GM18867 (cell line): Measurements from ENCODE around the gene CCDC178.
"Not testable (repeated sequence)": the region's sequence is repeated elsewhere in the genome, so short reads cannot be mapped to it uniquely, and the experiment has no call there.

Experiments used
- ATAC-seq: cut with Tn5 transposase; IDR thresholded peaks from one replicate; pipeline ENCODE4 v1.9.1; 2021; ENCODE audit warnings: mild to moderate bottlenecking, moderate library complexity; ENCODE audit not compliant: unreplicated experiment

The CCDC178 gene

GRCh38 chr18:33355756-33356155 is 84.8 kb downstream of the CCDC178 start:
- ATAC-seq, result no peak

GRCh38 chr18:33355263-33355662 is 85.3 kb downstream of the CCDC178 start:
- no peak for ATAC-seq

DNA sequence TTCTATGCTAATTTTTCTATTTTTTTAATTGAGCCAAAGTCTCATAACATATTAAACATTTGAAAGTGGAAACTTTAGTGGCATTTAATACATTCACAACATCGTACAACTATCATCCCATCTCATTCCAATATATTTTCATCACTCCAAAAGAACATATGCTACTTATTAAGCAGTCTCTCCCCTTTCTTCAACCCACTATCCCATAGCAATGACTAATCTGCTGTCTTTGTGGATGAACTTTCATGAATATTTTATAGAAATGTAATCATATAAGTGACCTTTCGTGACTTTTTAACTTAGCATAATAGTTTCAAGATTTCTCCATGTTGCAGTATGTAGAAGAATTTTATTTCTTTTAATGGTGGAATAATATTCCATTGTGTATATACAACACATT is 90.3 kb downstream of the CCDC178 start:
- ATAC-seq, result no peak

GRCh38 chr18:33339733-33340132 is 100.8 kb downstream of the CCDC178 start:
- not testable (repeated sequence) for ATAC-seq

GRCh38 chr18:33334781-33335180 is 105.7 kb downstream of the CCDC178 start:
- ATAC-seq, result no peak

GRCh38 chr18:33330711-33331110 is 109.8 kb downstream of the CCDC178 start:
- no peak for ATAC-seq

GRCh38 chr18:33326975-33327374 is 113.5 kb downstream of the CCDC178 start:
- no peak for ATAC-seq

- no peak for ATAC-seq
These were observed 122.9 kb downstream of the CCDC178 start for GRCh38 chr18:33317640-33318039.

DNA sequence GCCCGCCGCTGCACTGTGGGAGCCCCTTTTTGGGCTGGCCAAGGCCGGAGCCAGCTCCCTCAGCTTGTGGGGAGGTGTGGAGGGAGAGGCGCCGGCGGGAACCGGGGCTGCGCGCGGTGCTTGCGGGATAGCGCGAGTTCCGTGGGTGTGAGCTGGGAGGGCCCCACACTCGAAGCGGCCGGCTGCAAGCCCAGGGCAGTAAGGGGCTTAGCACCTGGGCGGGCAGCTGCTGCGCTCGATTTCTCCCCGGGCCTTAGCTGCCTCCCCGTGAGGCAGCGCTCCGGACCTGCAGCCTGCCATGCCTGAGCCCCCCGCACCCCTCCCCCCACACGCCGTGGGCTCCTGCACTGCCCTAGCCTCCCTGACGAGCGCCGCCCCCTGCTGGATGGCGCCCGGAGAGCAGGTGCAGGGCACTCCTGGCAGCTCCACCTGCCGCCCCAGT is 124.4 kb downstream of the CCDC178 start:
- ATAC-seq, result no peak

GRCh38 chr18:33307520-33307919 is 133.0 kb downstream of the CCDC178 start:
- ATAC-seq, result no peak

DNA sequence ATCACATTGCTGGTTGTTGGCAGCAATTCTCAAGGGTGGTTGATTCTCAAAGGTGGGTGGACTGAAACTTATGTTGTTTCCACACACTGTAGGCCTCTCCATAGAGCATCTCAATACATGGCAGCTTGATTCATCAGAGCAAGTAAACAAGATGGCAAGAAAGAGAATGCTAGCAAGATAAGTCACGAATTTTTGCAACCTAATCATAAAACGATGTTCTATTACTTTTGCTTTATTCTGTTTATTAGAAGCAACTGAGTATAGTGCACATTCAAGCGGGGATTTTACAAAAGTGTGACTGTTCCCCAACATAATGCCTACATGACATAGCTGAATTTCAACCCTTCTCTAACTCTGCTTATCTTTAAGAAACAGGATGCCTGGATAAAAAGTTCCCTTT is 136.2 kb downstream of the CCDC178 start:
- ATAC-seq, result no peak

DNA sequence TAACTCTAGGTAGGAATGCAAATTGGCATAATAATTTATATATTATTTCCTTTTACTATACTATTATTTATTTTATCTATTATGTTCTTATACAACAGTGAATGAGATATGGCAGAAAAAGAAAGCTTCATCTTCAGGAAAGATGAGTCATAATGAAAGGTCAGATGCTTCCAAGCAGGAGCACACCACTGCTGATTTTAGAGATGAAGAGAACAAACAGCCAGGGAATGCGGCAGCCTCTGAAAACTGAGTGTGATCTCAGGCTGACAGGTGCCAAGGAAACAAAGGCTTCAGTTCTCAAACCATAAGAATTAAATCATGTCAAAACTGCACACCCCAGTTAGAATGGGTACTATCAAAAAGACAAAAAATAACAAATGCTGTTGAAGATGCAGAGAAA is 149.0 kb downstream of the CCDC178 start:
- no peak for ATAC-seq

DNA sequence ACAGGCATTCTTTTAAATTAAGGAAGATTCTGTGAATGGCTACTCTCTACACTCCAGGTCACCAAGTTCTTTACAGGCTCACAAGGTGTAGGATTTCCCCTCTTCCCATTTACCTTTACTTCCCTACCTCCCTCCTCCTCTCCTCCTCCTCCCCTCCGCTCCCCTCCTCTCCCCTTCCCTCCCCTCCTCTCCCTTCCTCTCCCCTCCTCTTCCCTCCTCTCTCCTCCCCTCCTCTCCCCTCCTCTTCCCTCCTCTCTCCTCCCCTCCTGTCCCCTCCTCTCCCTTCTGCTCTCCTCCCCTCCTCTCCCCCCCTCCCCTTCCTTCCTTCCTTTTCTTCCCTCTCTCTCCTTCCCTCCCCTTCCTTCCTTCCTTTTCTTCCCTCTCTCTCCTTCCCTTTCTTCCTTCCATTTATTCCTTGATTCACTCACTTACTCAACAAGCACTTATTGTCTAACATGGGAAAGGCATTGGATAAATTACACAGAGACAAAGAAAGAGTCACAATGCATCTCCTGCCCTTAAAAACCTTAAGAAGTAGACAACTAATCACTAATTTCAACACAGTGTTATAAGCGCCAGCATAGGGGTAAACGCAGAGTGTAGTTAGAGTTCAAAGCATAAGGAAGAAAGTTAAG is 152.3 kb downstream of the CCDC178 start:
- ATAC-seq, result no peak

- ATAC-seq, result no peak
These were observed 157.7 kb downstream of the CCDC178 start for GRCh38 chr18:33282709-33283333.

- ATAC-seq, result no peak
These were observed 158.4 kb downstream of the CCDC178 start for GRCh38 chr18:33282142-33282541.

DNA sequence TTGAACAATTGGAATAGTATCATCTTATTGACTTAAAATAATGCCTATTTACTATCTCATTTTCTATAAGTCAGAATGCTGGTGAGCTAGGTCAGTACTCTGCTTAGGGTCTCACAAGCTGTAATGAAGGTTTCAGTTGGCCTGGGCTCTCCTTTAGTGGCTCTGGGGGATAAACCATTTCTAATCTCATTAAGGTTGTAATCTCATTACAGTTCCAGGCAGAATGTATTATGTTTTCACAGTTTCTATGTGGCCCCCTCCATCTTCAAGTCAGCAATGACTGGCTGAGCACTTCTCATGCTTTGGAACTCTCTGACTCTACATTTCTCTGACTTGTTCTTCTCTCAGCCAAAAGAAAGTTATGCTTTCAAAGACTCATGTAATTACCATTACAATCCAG is 163.1 kb downstream of the CCDC178 start:
- no peak for ATAC-seq

DNA sequence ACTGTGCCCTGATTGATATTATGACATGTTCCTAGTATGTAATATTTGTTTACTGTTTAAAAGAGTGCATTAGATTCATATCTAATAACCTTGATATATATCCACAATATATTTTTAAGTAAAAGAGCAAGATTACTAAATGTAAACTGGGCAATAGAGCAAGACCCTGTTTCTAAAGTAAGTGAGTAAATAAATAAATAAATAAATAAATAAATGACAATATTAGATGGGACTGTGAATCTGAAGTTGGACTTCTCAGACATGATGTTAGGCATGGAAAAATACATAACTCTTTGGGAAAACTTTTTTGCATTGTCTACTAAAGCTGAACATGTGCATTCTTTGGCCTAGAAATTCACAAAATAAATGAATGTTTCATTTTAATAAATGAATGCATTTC is 164.7 kb downstream of the CCDC178 start:
- no peak for ATAC-seq

GRCh38 chr18:33270297-33270696 is 170.2 kb downstream of the CCDC178 start:
- no peak for ATAC-seq

DNA sequence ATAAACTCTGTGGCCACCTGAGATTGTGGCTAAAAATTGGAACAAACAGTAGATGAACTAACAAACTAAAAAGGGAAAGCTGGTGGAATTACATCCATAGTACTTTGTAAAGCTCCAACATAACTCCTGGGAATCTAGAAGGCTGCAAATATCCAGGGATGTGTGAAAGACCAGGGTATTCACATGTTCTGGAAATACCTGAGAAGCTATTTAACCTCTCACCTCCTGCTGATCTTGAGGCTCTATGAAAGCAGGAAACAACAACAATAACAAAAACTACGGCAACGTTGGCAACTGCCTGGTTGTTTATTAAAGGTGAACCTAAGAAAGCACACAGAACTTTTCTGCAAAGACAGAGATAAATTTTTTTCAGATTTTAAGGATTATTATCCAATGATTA is 171.3 kb downstream of the CCDC178 start:
- ATAC-seq, result no peak

DNA sequence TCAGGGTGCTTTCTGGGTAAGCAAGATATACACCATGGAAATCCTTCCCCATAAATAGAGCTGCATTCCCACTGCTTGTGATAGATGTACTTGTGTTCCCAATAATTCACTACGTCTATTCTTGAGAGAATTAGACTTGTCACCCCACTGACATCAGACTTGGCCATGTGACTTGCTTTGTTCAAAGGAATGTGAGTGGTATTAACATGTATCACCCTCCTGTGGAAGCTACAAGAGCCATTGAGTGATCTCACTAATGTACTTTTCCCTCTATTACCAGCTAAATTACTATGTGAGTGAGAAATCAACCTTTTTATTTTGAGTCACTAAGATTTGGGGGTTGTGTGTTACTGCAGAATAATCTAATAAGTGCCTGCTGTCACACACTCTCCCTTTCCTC is 176.0 kb downstream of the CCDC178 start:
- no peak for ATAC-seq

DNA sequence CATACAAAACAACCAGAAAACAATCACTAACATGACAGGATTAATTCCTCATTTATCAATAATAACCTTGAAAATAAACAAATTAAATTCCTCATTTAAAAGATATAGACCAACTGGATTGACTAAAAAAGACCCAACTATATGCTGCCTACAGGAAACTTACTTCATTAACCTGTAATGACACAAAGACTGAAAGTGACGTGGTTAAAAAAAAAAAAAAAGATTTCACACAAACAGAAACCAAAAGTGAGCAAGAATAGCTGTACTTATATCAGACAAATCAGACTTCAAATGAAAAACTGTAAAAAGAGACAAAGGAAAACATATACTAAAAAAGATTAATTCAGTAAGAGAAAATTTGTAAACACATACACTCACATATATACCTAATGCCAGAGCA is 201.2 kb downstream of the CCDC178 start:
- ATAC-seq, result peak; percentile 85

GRCh38 chr18:33232318-33232626 is 208.2 kb downstream of the CCDC178 start:
- ATAC-seq, result peak; percentile 22
